ES-I3 (cell line): ENCODE data around the gene NOC2L.
"Not testable (repeated sequence)": the region's sequence is repeated elsewhere in the genome, so short reads cannot be mapped to it uniquely, and the experiment has no call there.

ENCODE experiments used
- H3K36me3 ChIP-seq: 2 replicates; pipeline ENCODE4 v1.6.1; 2013; ENCODE audit warnings: mild to moderate bottlenecking, low read length, control low read depth, moderate library complexity; ENCODE audit not compliant: insufficient read depth
- H3K4me1 ChIP-seq: 2 replicates; pipeline ENCODE4 v1.6.1; 2013; ENCODE audit warnings: mild to moderate bottlenecking, control low read depth, low read length; ENCODE audit not compliant: insufficient read depth
- H3K9ac ChIP-seq: 2 replicates; pipeline ENCODE4 v1.6.1; 2013; ENCODE audit warnings: low read depth, mild to moderate bottlenecking, low read length, moderate library complexity
- H3K9me3 ChIP-seq: 2 replicates; pipeline ENCODE4 v1.6.1; 2013; ENCODE audit warnings: mild to moderate bottlenecking, low read length, moderate library complexity; ENCODE audit not compliant: control insufficient read depth, insufficient read depth

NOC2L gene

GRCh38 chr1:982765-983436, 23.8 kb upstream of the NOC2L start:
- Histone ChIP-seq H3K36me3 (no peaks in the 10 kb centered on the region), H3K9ac (no peak overlapping the region), H3K4me1 (no peaks in the 10 kb centered on the region), H3K9me3 (no peaks in the 10 kb centered on the region)

GRCh38 chr1:981955-982558, 23.0 kb upstream of the NOC2L start, which contains the start of gene PERM1:
Gene PERM1 (minus strand): TSS chr1:982093. CDS start chr1:981029, 1,064 bp downstream.
- no peak within 1 kb of the TSS for H3K9ac ChIP-seq
- H3K4me1 ChIP-seq, result no peaks in the 10 kb centered on the region
- no peaks in the 10 kb centered on the region for H3K9me3 ChIP-seq
- no peaks in the 10 kb centered on the region for H3K36me3 ChIP-seq

GRCh38 chr1:981491-981954, 22.5 kb upstream of the NOC2L start:
- H3K9ac ChIP-seq, result no peak overlapping the region
- H3K9me3 ChIP-seq, result no peaks in the 10 kb centered on the region
- no peaks in the 10 kb centered on the region for H3K4me1 ChIP-seq
- H3K36me3 ChIP-seq, result no peaks in the 10 kb centered on the region

- Histone ChIP-seq H3K9me3 (no peaks in the 10 kb centered on the region), H3K9ac (no peak overlapping the region), H3K4me1 (no peaks in the 10 kb centered on the region), H3K36me3 (no peaks in the 10 kb centered on the region)
Measured at GRCh38 chr1:980602-981395, 21.7 kb upstream of the NOC2L start.

- H3K9ac ChIP-seq, result no peak overlapping the region
Measured at GRCh38 chr1:980137-980571, 21.1 kb upstream of the NOC2L start.

GRCh38 chr1:979744-980072, 20.7 kb upstream of the NOC2L start:
- Histone ChIP-seq H3K9me3 (no peaks in the 10 kb centered on the region), H3K4me1 (no peaks in the 10 kb centered on the region), H3K9ac (no peak overlapping the region), H3K36me3 (no peaks in the 10 kb centered on the region)

More at GRCh38 chr1:980137-980571, 21.1 kb upstream of the NOC2L start:
- Histone ChIP-seq H3K4me1 (no peaks in the 10 kb centered on the region), H3K9me3 (no peaks in the 10 kb centered on the region), H3K36me3 (no peaks in the 10 kb centered on the region)

GRCh38 chr1:978835-979743, 20.0 kb upstream of the NOC2L start:
- Histone ChIP-seq H3K4me1 (no peaks in the 10 kb centered on the region), H3K9ac (no peak overlapping the region), H3K36me3 (no peaks in the 10 kb centered on the region), H3K9me3 (no peaks in the 10 kb centered on the region)

GRCh38 chr1:978069-978834, 19.2 kb upstream of the NOC2L start:
- Histone ChIP-seq H3K36me3 (no peaks in the 10 kb centered on the region), H3K4me1 (no peaks in the 10 kb centered on the region), H3K9me3 (no peaks in the 10 kb centered on the region), H3K9ac (no peak overlapping the region)

- H3K9me3 ChIP-seq, H3K4me1 ChIP-seq, H3K36me3 ChIP-seq, H3K9ac ChIP-seq: not testable (repeated sequence)
Measured at GRCh38 chr1:976791-977190, 17.7 kb upstream of the NOC2L start.

- Histone ChIP-seq H3K9ac (peak overlapping the region; percentile 6; the same call in 1 of the 2 replicates), H3K9me3 (no peaks in the 10 kb centered on the region), H3K4me1 (no peaks in the 10 kb centered on the region), H3K36me3 (no peaks in the 10 kb centered on the region)
Measured at GRCh38 chr1:975896-976683, 17.0 kb upstream of the NOC2L start.

GRCh38 chr1:975365-975764, 16.3 kb upstream of the NOC2L start:
- Histone ChIP-seq H3K36me3 (no peaks in the 10 kb centered on the region), H3K9me3 (no peaks in the 10 kb centered on the region), H3K4me1 (no peaks in the 10 kb centered on the region), H3K9ac (no peak overlapping the region)

GRCh38 chr1:974687-975328, 15.8 kb upstream of the NOC2L start:
- Histone ChIP-seq H3K9me3 (no peaks in the 10 kb centered on the region), H3K36me3 (no peaks in the 10 kb centered on the region), H3K4me1 (no peaks in the 10 kb centered on the region), H3K9ac (no peak overlapping the region)

- Histone ChIP-seq H3K4me1 (no peaks in the 10 kb centered on the region), H3K9me3 (no peaks in the 10 kb centered on the region), H3K9ac (no peak overlapping the region), H3K36me3 (no peaks in the 10 kb centered on the region)
Measured at GRCh38 chr1:974293-974640, 15.2 kb upstream of the NOC2L start.
